ENCODE measurements around the gene ZNF140.

- TF ChIP-seq CTCF (IDR thresholded peaks at IDR 0.05; ENCODE audit: poor library complexity) (no peak), EZH2phosphoT487 (IDR thresholded peaks at IDR 0.05; ENCODE audit: low read depth, severe bottlenecking, unreplicated experiment) (no peak), EZH2 (IDR thresholded peaks at IDR 0.05; ENCODE audit: borderline replicate concordance) (no peak)
These were observed 39.9 kb downstream of the ZNF140 start for GRCh38 chr12:133120385-133121191.
